OCI-LY3 (cell line): ENCODE results near the gene TOR1AIP1.

Source experiments
- EZH2phosphoT487 ChIP-seq: fragments of 200-600 bp; shearing (Covaris generic); IDR thresholded peaks from 2 replicates; pipeline ENCODE4 v1.6.1; 2018; ENCODE audit warnings: antibody characterized with exemption, mixed run types, low read depth
- TF ChIP-seq, protein P1 (sequence below): fragments of 200-600, 300-600 bp; sonication (generic); IDR thresholded peaks from 2 replicates; pipeline ENCODE4 v1.5.1; 2014; ENCODE audit warnings: antibody characterized with exemption, low read length, low read depth

- TF ChIP-seq, protein P1, sequence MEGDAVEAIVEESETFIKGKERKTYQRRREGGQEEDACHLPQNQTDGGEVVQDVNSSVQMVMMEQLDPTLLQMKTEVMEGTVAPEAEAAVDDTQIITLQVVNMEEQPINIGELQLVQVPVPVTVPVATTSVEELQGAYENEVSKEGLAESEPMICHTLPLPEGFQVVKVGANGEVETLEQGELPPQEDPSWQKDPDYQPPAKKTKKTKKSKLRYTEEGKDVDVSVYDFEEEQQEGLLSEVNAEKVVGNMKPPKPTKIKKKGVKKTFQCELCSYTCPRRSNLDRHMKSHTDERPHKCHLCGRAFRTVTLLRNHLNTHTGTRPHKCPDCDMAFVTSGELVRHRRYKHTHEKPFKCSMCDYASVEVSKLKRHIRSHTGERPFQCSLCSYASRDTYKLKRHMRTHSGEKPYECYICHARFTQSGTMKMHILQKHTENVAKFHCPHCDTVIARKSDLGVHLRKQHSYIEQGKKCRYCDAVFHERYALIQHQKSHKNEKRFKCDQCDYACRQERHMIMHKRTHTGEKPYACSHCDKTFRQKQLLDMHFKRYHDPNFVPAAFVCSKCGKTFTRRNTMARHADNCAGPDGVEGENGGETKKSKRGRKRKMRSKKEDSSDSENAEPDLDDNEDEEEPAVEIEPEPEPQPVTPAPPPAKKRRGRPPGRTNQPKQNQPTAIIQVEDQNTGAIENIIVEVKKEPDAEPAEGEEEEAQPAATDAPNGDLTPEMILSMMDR, result no peak
- no peak for TF ChIP-seq EZH2phosphoT487
Observed at GRCh38 chr1:179939941-179940340, 57.9 kb downstream of the TOR1AIP1 start.
